Heart right ventricle (tissue), 16 donors: ENCODE data around the gene SPTSSB. TPM values are rescaled to one million over a fixed set of nuclear protein-coding genes. Genes with fewer than 3 reads are reported as not detected.
A peak's percentile ranks its signal among the peaks of the same experiment; 100 is the strongest.

Source experiments
- ATAC-seq, 8 donors: fragments of 200-7000 bp; cut with Tn5 transposase; one replicate each; pipeline ENCODE4 v1.9.1; 2020; ENCODE audit warnings: mild to moderate bottlenecking in 8 of 8, moderate library complexity in 8 of 8, moderate number of reproducible peaks in 1 of 8
- DNase-seq, 2 donors: peaks; one replicate each; pipeline ENCODE4 v3.0.0-alpha.2; 2020
- H3K27ac ChIP-seq, 10 donors: fragments of 200-600 bp; sonication (generic) in 2 of 10; one replicate each; pipeline versions ENCODE4 v1.5.0 to v1.8.0; 2020 to 2022; ENCODE audit warnings: mild to moderate bottlenecking in 3 of 10
- H3K27me3 ChIP-seq, 7 donors: fragments of 200-600 bp; one replicate each; pipeline ENCODE4 v1.8.0; 2021 to 2022; ENCODE audit warnings: mild to moderate bottlenecking in 2 of 7
- H3K36me3 ChIP-seq, 9 donors: fragments of 200-600 bp; sonication (generic) in 1 of 9; one replicate each; pipeline versions ENCODE4 v1.5.0 to v1.8.0; 2020 to 2022; ENCODE audit warnings: mild to moderate bottlenecking in 2 of 9
- H3K4me1 ChIP-seq, 9 donors: fragments of 200-600 bp; sonication (generic) in 1 of 9; one replicate each; pipeline versions ENCODE4 v1.5.0 to v1.8.0; 2020 to 2022; ENCODE audit warnings: mild to moderate bottlenecking in 4 of 9
- H3K4me3 ChIP-seq, 10 donors: fragments of 200-600 bp; sonication (generic) in 2 of 10; one replicate each; pipeline versions ENCODE4 v1.5.0 to v1.8.0; 2020 to 2022; ENCODE audit warnings: mild to moderate bottlenecking in 7 of 10, moderate library complexity in 2 of 10
- H3K9me3 ChIP-seq, 11 donors: fragments of 200-600 bp in 10 of 11; sonication (generic) in 2 of 11; one replicate each; pipeline versions ENCODE4 v1.5.0 to v1.8.0; 2013 to 2022; ENCODE audit warnings: mild to moderate bottlenecking in 2 of 11, control low read depth in 1 of 11, moderate library complexity in 1 of 11
- WGBS, 2 donors: extraction: QIAGEN DNeasy Blood & Tissue Kit; methylation state at CpG; one replicate each; pipeline ENCODE4 v1.1.7; 2013; ENCODE audit warnings: inconsistent platforms in 1 of 2; 5-methylcytosine and 5-hydroxymethylcytosine counted together
- intact Hi-C, 10 donors: fragments of 100-400 bp; cut with DNase I; formaldehyde crosslinking; loops; one replicate each; pipeline versions ENCODE4 v1.11.1 to v1.14.2; 2022
- polyA plus RNA-seq, 2 donors: library from polyadenylated mRNA; stranded (reverse); fragments of 200-250 nt; gene quantifications; one replicate each; pipeline ENCODE4 v1.2.3, GENCODE V29; 2013
- total RNA-seq, 10 donors: library from RNA; stranded (reverse); fragmentation: NEBNext Ultra II Directional in 3 of 10; extraction: Animal tissue kit (Norgen Biotek cat#: 25700) in 3 of 10; gene quantifications; one replicate each; pipeline versions ENCODE4 v1.2.1 to v1.2.4, GENCODE V29; 2021 to 2023
- TF ChIP-seq, protein P1 (sequence below), 9 donors: fragments of 200-600 bp; sonication (generic) in 2 of 9; IDR thresholded peaks; one replicate each; pipeline versions ENCODE4 v1.5.0 to v1.8.0; 2021 to 2022; ENCODE audit warnings: antibody characterized with exemption in 9 of 9, mild to moderate bottlenecking in 5 of 9, moderate library complexity in 1 of 9
- donor health status: Arrhythmogenic right ventricular cardiomyopathy.
- donor health status: ischemic (EF 13 %, LVEDD 7.1; RV severe dilation, severe dysfunction).
- donor health status: healthy with polysubstance abuse.
- donor health status: DM: no; HTN: yes; CAD: no.
- donor health status: DM: no; HTN: no; CAD: no.
- donor health status: ischemic (EF 25% LVEDD 6.9; RV normal size, moderate dysfunction).
- donor health status: ischemic (EF 25% LVEDD 5.7; RV mildly dilated, moderate dysfunction).
- donor health status: healthy.
- donor health status: DM: yes; HTN: yes; CAD: no.
- donor health status: Ischemic cardiomyopathy.
- donor health status: ischemic (EF 35%, LVEDD 5.7; RV mildly dilated, moderate dysfunction).
- donor health status: nonischemic (EF 11% LVEDD 7.7; RV severe dilation, severe dysfunction).
- donor health status: DM: yes; HTN: yes; CAD: no.
- donor health status: PGD.
- donor health status: ischemic (EF 29% LVEDD 5.4; RV normal size, mild dysfunction).
- donor health status: nonischemic (EF 23%, LVEDD 6.1; RV moderate dilation, normal function).

The SPTSSB gene
- total and polyA plus RNA-seq, 12 donors: 0.03 to 0.51 (median 0.14) TPM; not detected in 8

GRCh38 chr3:161405836-161406235 lies 34.5 kb upstream of the SPTSSB start:
- Histone ChIP-seq H3K4me1 (peaks cover 0 to 9% (median 0%) of the 10 kb centered on the region in 9 donors), H3K27me3 (no peaks in the 10 kb centered on the region), H3K9me3 (peaks cover 0 to 6% (median 0%) of the 10 kb centered on the region in 11 donors), H3K27ac (no peak overlapping the region), H3K4me3 (no peak overlapping the region), H3K36me3 (no peaks in the 10 kb centered on the region)
- DNase-seq (no peak), ATAC-seq (no peak)
- intact Hi-C loops: loop anchor here in 2 of 10 donors (5.0 kb wide), 1 partner anchor 134 kb away; no protein-coding TSS in a partner anchor
- TF ChIP-seq, protein P1, sequence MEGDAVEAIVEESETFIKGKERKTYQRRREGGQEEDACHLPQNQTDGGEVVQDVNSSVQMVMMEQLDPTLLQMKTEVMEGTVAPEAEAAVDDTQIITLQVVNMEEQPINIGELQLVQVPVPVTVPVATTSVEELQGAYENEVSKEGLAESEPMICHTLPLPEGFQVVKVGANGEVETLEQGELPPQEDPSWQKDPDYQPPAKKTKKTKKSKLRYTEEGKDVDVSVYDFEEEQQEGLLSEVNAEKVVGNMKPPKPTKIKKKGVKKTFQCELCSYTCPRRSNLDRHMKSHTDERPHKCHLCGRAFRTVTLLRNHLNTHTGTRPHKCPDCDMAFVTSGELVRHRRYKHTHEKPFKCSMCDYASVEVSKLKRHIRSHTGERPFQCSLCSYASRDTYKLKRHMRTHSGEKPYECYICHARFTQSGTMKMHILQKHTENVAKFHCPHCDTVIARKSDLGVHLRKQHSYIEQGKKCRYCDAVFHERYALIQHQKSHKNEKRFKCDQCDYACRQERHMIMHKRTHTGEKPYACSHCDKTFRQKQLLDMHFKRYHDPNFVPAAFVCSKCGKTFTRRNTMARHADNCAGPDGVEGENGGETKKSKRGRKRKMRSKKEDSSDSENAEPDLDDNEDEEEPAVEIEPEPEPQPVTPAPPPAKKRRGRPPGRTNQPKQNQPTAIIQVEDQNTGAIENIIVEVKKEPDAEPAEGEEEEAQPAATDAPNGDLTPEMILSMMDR (IDR thresholded peaks at IDR 0.05): no peak
- 90 to 91% methylated on average over 4 of the region's 4 CpGs for WGBS, 2 donors

DNA sequence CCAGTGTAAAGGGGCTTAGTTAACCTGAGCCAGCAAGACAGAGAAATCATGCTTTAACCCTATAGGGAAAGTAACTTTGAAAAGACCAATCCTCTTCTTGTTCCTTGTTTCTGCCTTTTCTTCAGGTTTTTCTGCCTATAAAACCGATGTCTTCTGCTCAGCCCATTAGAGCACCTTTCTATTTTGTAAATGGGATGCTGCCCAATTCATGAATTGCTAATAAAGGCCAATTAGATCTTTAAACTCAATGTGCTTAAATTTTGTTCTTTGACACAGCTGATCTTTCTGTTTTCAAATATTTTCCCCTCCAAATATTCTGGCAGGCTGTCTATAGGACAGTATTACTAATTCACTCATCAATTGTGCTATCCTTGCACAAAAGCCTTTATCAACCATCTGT lies 33.8 kb upstream of the SPTSSB start:
- intact Hi-C loops: loop anchor here in 2 of 10 donors (5.0 kb wide), 1 partner anchor 133 kb away; no protein-coding TSS in a partner anchor
- Histone ChIP-seq H3K36me3 (no peaks in the 10 kb centered on the region), H3K9me3 (peaks cover 0 to 6% (median 0%) of the 10 kb centered on the region in 11 donors), H3K4me3 (no peak overlapping the region), H3K27me3 (no peaks in the 10 kb centered on the region), H3K4me1 (peaks cover 0 to 11% (median 0%) of the 10 kb centered on the region in 9 donors), H3K27ac (no peak overlapping the region)
- TF ChIP-seq, protein P1 (IDR thresholded peaks at IDR 0.05): no peak
- ATAC-seq: no peak
- WGBS, 2 donors: 49 to 96% methylated on average over 1 of the region's 1 CpG
- no peak for DNase-seq

GRCh38 chr3:161403251-161403650 lies 31.9 kb upstream of the SPTSSB start:
- H3K27ac ChIP-seq: no peak overlapping the region
- intact Hi-C loops: no loop called here
- peaks cover 0 to 12% (median 0%) of the 10 kb centered on the region in 11 donors for H3K9me3 ChIP-seq
- H3K4me1 ChIP-seq: peaks cover 0 to 11% (median 0%) of the 10 kb centered on the region in 9 donors
- TF ChIP-seq, protein P1 (IDR thresholded peaks at IDR 0.05): no peak
- no peak overlapping the region for H3K4me3 ChIP-seq
- no peak for ATAC-seq
- DNase-seq: no peak
- H3K36me3 ChIP-seq: no peaks in the 10 kb centered on the region
- no peaks in the 10 kb centered on the region for H3K27me3 ChIP-seq

- Histone ChIP-seq H3K27ac (peak overlapping the region in 1 of 10 donors; percentile 3), H3K9me3 (peaks cover 0 to 12% (median 0%) of the 10 kb centered on the region in 11 donors), H3K27me3 (no peaks in the 10 kb centered on the region), H3K4me3 (no peak overlapping the region), H3K36me3 (no peaks in the 10 kb centered on the region), H3K4me1 (peaks cover 0 to 11% (median 0%) of the 10 kb centered on the region in 9 donors)
- intact Hi-C loops: no loop called here
- TF ChIP-seq, protein P1 (IDR thresholded peaks at IDR 0.05): no peak
- 65 to 70% methylated on average over 2 of the region's 2 CpGs for WGBS, 2 donors
- DNase-seq (no peak), ATAC-seq (peak in 2 of 8 donors; percentile 46 to 49)
Observed at GRCh38 chr3:161401389-161401788, 30.1 kb upstream of the SPTSSB start.
